OCI-LY7 (cell line): Measurements from ENCODE around the gene PTRH1. TPM values are rescaled to one million over a fixed set of nuclear protein-coding genes. Genes with fewer than 3 reads are reported as not detected.

ENCODE experiments used
- BruUV-seq: library from RNA; stranded (reverse); fragments of 400-500 nt; replicated peaks from 2 replicates; lab custom pipeline; 2021; lab: Mats Ljungman, UMichigan
- CTCF ChIA-PET: fragments of 300-600 bp; sonication (Branson Sonifier 250); formaldehyde crosslinking; loops from one replicate; lab custom pipeline; 2022; ENCODE audit warnings: antibody characterized with exemption; ENCODE audit not compliant: unreplicated experiment; lab: Charles Lee
- POLR2A ChIA-PET: fragments of 300-600 bp; sonication (Branson Sonifier 250); formaldehyde crosslinking; loops from one replicate; lab custom pipeline; 2022; ENCODE audit warnings: antibody characterized with exemption; lab: Charles Lee
- DNase-seq: peaks from one replicate; pipeline ENCODE4 v3.0.0-alpha.2; 2015; ENCODE audit warnings: low spot score
- H2AFZ ChIP-seq: fragments of 200-600 bp; sonication (generic), shearing (Covaris generic); 2 replicates; pipeline ENCODE4 v1.6.1; 2014; ENCODE audit warnings: mild to moderate bottlenecking, antibody characterized with exemption, low read length, moderate library complexity
- H3K27ac ChIP-seq: fragments of 200-600 bp; sonication (generic); 2 replicates; pipeline ENCODE4 v1.5.1; 2014; ENCODE audit warnings: mixed run types, low read depth, mild to moderate bottlenecking, moderate library complexity, low read length, inconsistent platforms; ENCODE audit not compliant: poor library complexity, severe bottlenecking
- H3K36me3 ChIP-seq: fragments of 200-600 bp; sonication (generic); 2 replicates; pipeline ENCODE4 v1.6.1; 2014; ENCODE audit warnings: mild to moderate bottlenecking, antibody characterized with exemption, low read length, moderate library complexity, mixed read lengths; ENCODE audit not compliant: insufficient read depth
- H3K4me1 ChIP-seq: fragments of 200-600 bp; sonication (generic); 2 replicates; pipeline ENCODE4 v1.5.1; 2014; ENCODE audit warnings: mild to moderate bottlenecking, low read length; ENCODE audit not compliant: insufficient read depth, poor library complexity, severe bottlenecking
- H3K4me2 ChIP-seq: fragments of 200-600 bp; sonication (generic); 2 replicates; pipeline ENCODE4 v1.6.1; 2014; ENCODE audit warnings: mild to moderate bottlenecking, low read length
- H3K4me3 ChIP-seq: fragments of 200-600 bp; sonication (generic); 2 replicates; pipeline ENCODE4 v1.5.1; 2014; ENCODE audit warnings: mild to moderate bottlenecking, low read depth, low read length; ENCODE audit not compliant: poor library complexity, severe bottlenecking
- H3K79me2 ChIP-seq: fragments of 200-600 bp; sonication (generic); 2 replicates; pipeline ENCODE4 v1.6.1; 2016; ENCODE audit warnings: low read depth, mild to moderate bottlenecking, low read length, moderate library complexity, mixed read lengths; ENCODE audit not compliant: insufficient read depth
- H3K9me2 ChIP-seq: fragments of 200-600 bp; sonication (generic); 2 replicates; pipeline ENCODE4 v1.6.1; 2016; ENCODE audit warnings: mild to moderate bottlenecking, low read length, mixed read lengths; ENCODE audit not compliant: insufficient read depth
- H3K9me3 ChIP-seq: fragments of 200-600 bp; sonication (generic); 2 replicates; pipeline ENCODE4 v1.6.1; 2014; ENCODE audit warnings: mild to moderate bottlenecking, mixed run types, low read length, mixed read lengths
- H4K20me1 ChIP-seq: fragments of 200-600 bp; sonication (generic); 2 replicates; pipeline ENCODE4 v1.6.1; 2014; ENCODE audit warnings: mild to moderate bottlenecking, antibody characterized with exemption, low read length, moderate library complexity, mixed read lengths; ENCODE audit not compliant: insufficient read depth
- CTCF ChIP-seq: fragments of 200-600 bp; sonication (generic); conservative IDR thresholded peaks from 2 replicates; pipeline ENCODE4 v1.5.1; 2014; ENCODE audit warnings: mild to moderate bottlenecking, antibody characterized with exemption, low read length, moderate library complexity, mixed read lengths
- EZH2phosphoT487 ChIP-seq: fragments of 200-600 bp; sonication (generic); IDR thresholded peaks from 2 replicates; pipeline ENCODE4 v1.6.1; 2018; ENCODE audit warnings: low read depth, borderline replicate concordance, mild to moderate bottlenecking, mixed run types, antibody characterized with exemption, low read length, moderate library complexity, mixed read lengths
- intact Hi-C: fragments of 100-400 bp; cut with micrococcal nuclease; formaldehyde crosslinking; loops from one replicate; pipeline ENCODE4 v1.10.0; 2022; ENCODE audit not compliant: unreplicated experiment
- total RNA-seq, 2 experiments: library from RNA; depleted of rRNA in 1 of 2; stranded (reverse); fragments of >200 nt in 1 of 2; shearing (Covaris generic) in 1 of 2; gene quantifications; 2 replicates each; pipeline ENCODE4 v1.2.3, GENCODE V29; 2014 to 2022

Gene PTRH1
- total RNA-seq, 2 experiments from 2014 or later: 8.9 to 11.1 TPM

GRCh38 chr9:127735530-127736185 lies 20.2 kb upstream of the PTRH1 start:
- BruUV-seq: no TSS peak
- TF ChIP-seq EZH2phosphoT487: no peak
- TF ChIP-seq CTCF: no peak
- ChIA-PET CTCF (interaction anchor here (0.6 to 1.6 kb wide), 4 partner anchors 50 to 228 kb away, joined by 3 to 6 read pairs (median 4); no protein-coding TSS in a partner anchor), POLR2A (interaction anchor here (0.9 to 1.2 kb wide), 3 partner anchors 32 to 126 kb away, joined by 3 to 4 read pairs (median 3); no protein-coding TSS in a partner anchor)
- intact Hi-C loops: loop anchor here (1.0 to 2.0 kb wide), 3 partner anchors 50 to 185 kb away; no protein-coding TSS in a partner anchor
- H3K79me2 ChIP-seq: no peaks in the 10 kb centered on the region
- H3K27ac ChIP-seq: no peak overlapping the region
- no peaks in the 10 kb centered on the region for H3K9me2 ChIP-seq
- H3K36me3 ChIP-seq: peaks cover 25% of the 10 kb centered on the region
- peak overlapping the region; percentile 75 for H3K4me3 ChIP-seq
- peak overlapping the region; percentile 51 for H3K4me2 ChIP-seq
- H3K9me3 ChIP-seq: no peaks in the 10 kb centered on the region
- DNase-seq: no peak
- no peak overlapping the region; the same call in 1 of the 2 replicates for H2AFZ ChIP-seq
- no peaks in the 10 kb centered on the region for H4K20me1 ChIP-seq
- peaks cover 19% of the 10 kb centered on the region for H3K4me1 ChIP-seq

GRCh38 chr9:127734747-127735529 lies 19.5 kb upstream of the PTRH1 start, which contains the start of gene TOR2A:
TSS of gene TOR2A (minus strand) at chr9:127735294. CDS start at chr9:127735270, 24 bp downstream.
- peak within 1 kb of the TSS; percentile 84 for H3K4me2 ChIP-seq
- peak; percentile 97 for DNase-seq
- no peaks in the 10 kb centered on the region for H4K20me1 ChIP-seq
- H3K4me3 ChIP-seq: peak within 1 kb of the TSS; percentile 75
- TF ChIP-seq EZH2phosphoT487: no peak
- TF ChIP-seq CTCF: peak; percentile 93
- CTCF ChIA-PET: interaction anchor here (0.6 to 1.6 kb wide), 8 partner anchors 49 to 230 kb away, joined by 3 to 6 read pairs (median 3); no protein-coding TSS in a partner anchor
- POLR2A ChIA-PET: interaction anchor here (0.6 to 1.2 kb wide), 8 partner anchors 9 to 877 kb away, joined by 3 to 6 read pairs (median 3); partner anchors contain the start of gene CDK9
- no peaks in the 10 kb centered on the region for H3K9me3 ChIP-seq
- H3K4me1 ChIP-seq: peaks cover 19% of the 10 kb centered on the region
- peak within 1 kb of the TSS; percentile 67 for H2AFZ ChIP-seq
- H3K9me2 ChIP-seq: no peaks in the 10 kb centered on the region
- H3K27ac ChIP-seq: peak within 1 kb of the TSS; percentile 69
- H3K36me3 ChIP-seq: peaks cover 20% of the 10 kb centered on the region
- no TSS peak for BruUV-seq
- H3K79me2 ChIP-seq: no peaks in the 10 kb centered on the region
- intact Hi-C loops: loop anchor here (1.0 to 2.0 kb wide), 5 partner anchors 50 to 231 kb away; no protein-coding TSS in a partner anchor
